G401.6 (cell line): Measurements from ENCODE around the gene CCDC85C.

Source experiments
- FAIRE-seq: peaks from 2 replicates; lab custom pipeline; 2012; peaks lifted over from hg19 to GRCh38; lab: Jason Lieb, UNC

CCDC85C gene

GRCh38 chr14:99604766-99605298 is 825 bp upstream of the CCDC85C start:
- no peak for FAIRE-seq

GRCh38 chr14:99604278-99604765 is 315 bp upstream of the CCDC85C start:
- FAIRE-seq, result peak; percentile 68

- no peak for FAIRE-seq
Measured at GRCh38 chr14:99602788-99603415, 1.1 kb downstream of the CCDC85C start.

- FAIRE-seq, result peak; percentile 8
Measured at GRCh38 chr14:99602054-99602787, 1.8 kb downstream of the CCDC85C start.

GRCh38 chr14:99601361-99601831 is 2.6 kb downstream of the CCDC85C start:
- FAIRE-seq, result no peak

- FAIRE-seq, result no peak
Measured at GRCh38 chr14:99600232-99600888, 3.6 kb downstream of the CCDC85C start.

GRCh38 chr14:99599393-99599792 is 4.6 kb downstream of the CCDC85C start:
- no peak for FAIRE-seq

- no peak for FAIRE-seq
Measured at GRCh38 chr14:99598774-99599173, 5.2 kb downstream of the CCDC85C start.

GRCh38 chr14:99597911-99598600 is 6.0 kb downstream of the CCDC85C start:
- no peak for FAIRE-seq

- no peak for FAIRE-seq
Measured at GRCh38 chr14:99596772-99597171, 7.2 kb downstream of the CCDC85C start.

GRCh38 chr14:99596071-99596627 is 7.9 kb downstream of the CCDC85C start:
- no peak for FAIRE-seq

- no peak for FAIRE-seq
Measured at GRCh38 chr14:99595524-99595923, 8.5 kb downstream of the CCDC85C start.

- no peak for FAIRE-seq
Measured at GRCh38 chr14:99595034-99595433, 9.0 kb downstream of the CCDC85C start.

GRCh38 chr14:99593971-99594841 is 9.8 kb downstream of the CCDC85C start:
- no peak for FAIRE-seq

GRCh38 chr14:99592933-99593753 is 10.9 kb downstream of the CCDC85C start:
- no peak for FAIRE-seq

GRCh38 chr14:99592394-99592793 is 11.6 kb downstream of the CCDC85C start:
- no peak for FAIRE-seq

- no peak for FAIRE-seq
Measured at GRCh38 chr14:99590746-99591555, 13.1 kb downstream of the CCDC85C start.

GRCh38 chr14:99589651-99590530 is 14.1 kb downstream of the CCDC85C start:
- no peak for FAIRE-seq
